Upper lobe of left lung (tissue), 4 donors: ENCODE measurements around the gene TNFAIP8L1.

Source experiments
- EP300 ChIP-seq, 4 donors: sonication (generic); formaldehyde crosslinking; IDR thresholded peaks; one replicate each; pipeline ENCODE4 v1.5.1; 2017; ENCODE audit warnings: antibody characterized with exemption in 4 of 4, control low read depth in 2 of 4
- POLR2A ChIP-seq, 4 donors: fragments of 450-650 bp; IDR thresholded peaks; one replicate each; pipeline ENCODE4 v1.5.1; 2016 to 2017; ENCODE audit warnings: antibody characterized with exemption in 4 of 4, mild to moderate bottlenecking in 2 of 4
- POLR2AphosphoS5 ChIP-seq, 2 donors: sonication (generic); formaldehyde crosslinking; IDR thresholded peaks; one replicate each; pipeline ENCODE4 v1.5.1; 2017; ENCODE audit warnings: antibody characterized with exemption in 2 of 2
- TF ChIP-seq, protein P1 (sequence below), 6 experiments: fragments of 450-650 bp in 4 of 6; fragments of 200-600 bp in 2 of 6; sonication (generic) in 2 of 6; IDR thresholded peaks; one replicate each; pipeline ENCODE4 v1.5.1; 2016 to 2019; ENCODE audit warnings: antibody characterized with exemption in 6 of 6

DNA sequence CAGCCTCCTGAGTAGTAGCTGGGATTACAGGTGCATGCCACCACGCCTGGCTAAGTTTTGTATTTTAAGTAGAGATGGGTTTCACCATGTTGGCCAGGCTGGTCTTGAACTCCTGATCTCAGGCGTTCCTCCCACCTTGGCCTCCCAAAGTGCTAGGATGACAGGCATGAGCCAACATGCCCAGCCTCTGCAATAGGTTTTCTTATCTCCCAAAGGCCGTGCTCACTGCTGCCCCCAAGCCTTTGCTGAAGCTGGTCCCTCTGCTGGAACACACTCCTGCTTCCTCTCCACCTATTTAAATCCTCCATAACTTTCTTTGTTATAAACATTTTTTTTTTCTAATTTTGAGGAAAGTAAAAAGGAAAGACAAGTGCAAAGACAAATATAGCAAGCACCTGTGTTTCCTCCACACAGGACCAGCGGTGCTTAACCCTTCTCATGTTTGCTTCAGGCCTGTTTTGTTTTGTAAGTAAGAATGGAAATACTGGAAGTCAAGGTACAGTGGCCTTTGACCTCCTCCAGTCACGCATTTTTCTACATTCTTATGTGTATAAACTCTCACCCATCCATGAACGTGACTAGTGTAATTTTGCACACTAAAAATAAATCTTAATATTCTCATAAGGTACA, 14.5 kb upstream of the TNFAIP8L1 start:
- TF ChIP-seq, protein P1, sequence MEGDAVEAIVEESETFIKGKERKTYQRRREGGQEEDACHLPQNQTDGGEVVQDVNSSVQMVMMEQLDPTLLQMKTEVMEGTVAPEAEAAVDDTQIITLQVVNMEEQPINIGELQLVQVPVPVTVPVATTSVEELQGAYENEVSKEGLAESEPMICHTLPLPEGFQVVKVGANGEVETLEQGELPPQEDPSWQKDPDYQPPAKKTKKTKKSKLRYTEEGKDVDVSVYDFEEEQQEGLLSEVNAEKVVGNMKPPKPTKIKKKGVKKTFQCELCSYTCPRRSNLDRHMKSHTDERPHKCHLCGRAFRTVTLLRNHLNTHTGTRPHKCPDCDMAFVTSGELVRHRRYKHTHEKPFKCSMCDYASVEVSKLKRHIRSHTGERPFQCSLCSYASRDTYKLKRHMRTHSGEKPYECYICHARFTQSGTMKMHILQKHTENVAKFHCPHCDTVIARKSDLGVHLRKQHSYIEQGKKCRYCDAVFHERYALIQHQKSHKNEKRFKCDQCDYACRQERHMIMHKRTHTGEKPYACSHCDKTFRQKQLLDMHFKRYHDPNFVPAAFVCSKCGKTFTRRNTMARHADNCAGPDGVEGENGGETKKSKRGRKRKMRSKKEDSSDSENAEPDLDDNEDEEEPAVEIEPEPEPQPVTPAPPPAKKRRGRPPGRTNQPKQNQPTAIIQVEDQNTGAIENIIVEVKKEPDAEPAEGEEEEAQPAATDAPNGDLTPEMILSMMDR (IDR thresholded peaks at IDR 0.05): no peak
- no peak for TF ChIP-seq POLR2A (IDR thresholded peaks at IDR 0.05)
- TF ChIP-seq POLR2AphosphoS5 (IDR thresholded peaks at IDR 0.05): no peak
- TF ChIP-seq EP300 (IDR thresholded peaks at IDR 0.05): no peak
